Mesenchymal stem cell (in vitro differentiated cells and primary cell): Measurements from ENCODE around the gene FAAH.
A peak's percentile ranks its signal among the peaks of the same experiment; 100 is the strongest.

Experiments used
- DNase-seq: peaks from one replicate; pipeline ENCODE4 v3.0.0-alpha.2; 2013
- H2AFZ ChIP-seq: one replicate; pipeline ENCODE4 v1.6.1; 2013; ENCODE audit warnings: low read depth, mild to moderate bottlenecking, control low read depth, inconsistent platforms, low read length, moderate library complexity
- H2AK5ac ChIP-seq: 2 replicates; pipeline ENCODE4 v1.6.1; 2013; ENCODE audit warnings: low read length, moderate library complexity, mild to moderate bottlenecking, inconsistent platforms; ENCODE audit not compliant: severe bottlenecking
- H2BK120ac ChIP-seq: one replicate; pipeline ENCODE4 v1.6.1; 2013; ENCODE audit warnings: low read depth, mild to moderate bottlenecking, inconsistent platforms, low read length, moderate library complexity
- H2BK12ac ChIP-seq, 2 experiments: one replicate each; pipeline ENCODE4 v1.6.1; 2013; ENCODE audit warnings: inconsistent platforms in 2 of 2, low read length in 2 of 2, mild to moderate bottlenecking in 2 of 2, moderate library complexity in 2 of 2, control low read depth in 1 of 2
- H2BK15ac ChIP-seq: one replicate; pipeline ENCODE4 v1.6.1; 2013; ENCODE audit warnings: mild to moderate bottlenecking, low read depth, inconsistent platforms; ENCODE audit not compliant: poor library complexity, severe bottlenecking
- H2BK5ac ChIP-seq: 2 replicates; pipeline ENCODE4 v1.6.1; 2013; ENCODE audit warnings: low read depth, mild to moderate bottlenecking, low read length, control low read depth, inconsistent platforms; ENCODE audit not compliant: poor library complexity, severe bottlenecking
- H3K14ac ChIP-seq, 2 experiments: one replicate each; pipeline ENCODE4 v1.6.1; 2013; ENCODE audit warnings: inconsistent platforms in 2 of 2, low read length in 2 of 2, control low read depth in 1 of 2, mild to moderate bottlenecking in 1 of 2, moderate library complexity in 1 of 2
- H3K18ac ChIP-seq, 2 experiments: one replicate each; pipeline ENCODE4 v1.6.1; 2013; ENCODE audit warnings: inconsistent platforms in 2 of 2, low read length in 2 of 2, control low read depth in 1 of 2, low read depth in 1 of 2, mild to moderate bottlenecking in 1 of 2
- H3K23ac ChIP-seq, 2 experiments: one replicate each; pipeline ENCODE4 v1.6.1; 2013; ENCODE audit warnings: inconsistent platforms in 2 of 2, low read length in 2 of 2, mild to moderate bottlenecking in 2 of 2, moderate library complexity in 2 of 2, control low read depth in 1 of 2
- H3K27ac ChIP-seq: 2 replicates; pipeline ENCODE4 v1.5.1; 2013; ENCODE audit warnings: mild to moderate bottlenecking, moderate library complexity, low read length, control low read depth, inconsistent platforms; ENCODE audit not compliant: poor library complexity, severe bottlenecking
- H3K27me3 ChIP-seq, 2 experiments: 2 replicates each; pipeline versions ENCODE4 v1.6.1 to v1.7.0; 2013; ENCODE audit warnings: low read length in 2 of 2, mild to moderate bottlenecking in 2 of 2, moderate library complexity in 2 of 2, control low read depth in 1 of 2, inconsistent platforms in 1 of 2; ENCODE audit not compliant: control insufficient read depth in 1 of 2, insufficient read depth in 1 of 2
- H3K36me3 ChIP-seq, 2 experiments: 2 replicates each; pipeline versions ENCODE4 v1.6.1 to v1.7.0; 2013; ENCODE audit warnings: low read length in 2 of 2, control low read depth in 1 of 2, inconsistent platforms in 1 of 2, low read depth in 1 of 2, mild to moderate bottlenecking in 1 of 2; ENCODE audit not compliant: insufficient read depth in 2 of 2, control insufficient read depth in 1 of 2
- H3K4ac ChIP-seq, 2 experiments: one replicate each; pipeline ENCODE4 v1.6.1; 2013; ENCODE audit warnings: inconsistent platforms in 2 of 2, low read length in 2 of 2, mild to moderate bottlenecking in 2 of 2, moderate library complexity in 2 of 2, control low read depth in 1 of 2, low read depth in 1 of 2
- H3K4me1 ChIP-seq: 2 replicates; pipeline ENCODE4 v1.6.1; 2013; ENCODE audit warnings: low read depth, low read length, control low read depth; ENCODE audit not compliant: control insufficient read depth, insufficient read depth
- H3K4me2 ChIP-seq: 2 replicates; pipeline ENCODE4 v1.6.1; 2013; ENCODE audit warnings: low read length, mild to moderate bottlenecking, inconsistent platforms; ENCODE audit not compliant: poor library complexity, severe bottlenecking
- H3K4me3 ChIP-seq, 2 experiments: 2 replicates each; pipeline versions ENCODE4 v1.5.1 to v1.7.0; 2013; ENCODE audit warnings: low read length in 2 of 2, mild to moderate bottlenecking in 2 of 2, control low read depth in 1 of 2, low read depth in 1 of 2; ENCODE audit not compliant: insufficient read depth in 1 of 2
- H3K79me1 ChIP-seq: replicated peaks from 2 replicates; pipeline ENCODE4 v1.6.1; 2013; ENCODE audit warnings: mild to moderate bottlenecking, control low read depth, low read length, inconsistent platforms; ENCODE audit not compliant: poor library complexity, severe bottlenecking
- H3K9ac ChIP-seq: 2 replicates; pipeline ENCODE4 v1.7.0; 2013; ENCODE audit warnings: mild to moderate bottlenecking, low read length, moderate library complexity
- H3K9me3 ChIP-seq: 2 replicates; pipeline ENCODE4 v1.7.0; 2013; ENCODE audit warnings: mild to moderate bottlenecking, low read length; ENCODE audit not compliant: control insufficient read depth
- H4K8ac ChIP-seq: one replicate; pipeline ENCODE4 v1.6.1; 2013; ENCODE audit warnings: inconsistent platforms, mild to moderate bottlenecking, low read length, moderate library complexity
- H4K91ac ChIP-seq: one replicate; pipeline ENCODE4 v1.6.1; 2013; ENCODE audit warnings: mild to moderate bottlenecking, low read length, inconsistent platforms
- WGBS: methylation state at CpG from one replicate; pipeline ENCODE4 v1.1.7; 2013; ENCODE audit warnings: mixed read lengths; 5-methylcytosine and 5-hydroxymethylcytosine counted together

Gene FAAH

GRCh38 chr1:46421739-46422138, 27.6 kb downstream of the FAAH start:
- no peak for DNase-seq
- H3K79me1 ChIP-seq, result no peaks in the 10 kb centered on the region
- H3K36me3 ChIP-seq, result no peaks in the 10 kb centered on the region
- H3K14ac ChIP-seq, result no peak overlapping the region
- WGBS, result 54% methylated on average over 3 of the region's 5 CpGs
- H2BK12ac ChIP-seq, result no peak overlapping the region
- H2BK5ac ChIP-seq, result no peak overlapping the region
- H2AK5ac ChIP-seq, result no peak overlapping the region
- no peak overlapping the region for H3K4me3 ChIP-seq
- H3K9me3 ChIP-seq, result no peaks in the 10 kb centered on the region
- no peak overlapping the region for H3K18ac ChIP-seq
- H2BK15ac ChIP-seq, result no peak overlapping the region
- H2BK120ac ChIP-seq, result no peak overlapping the region
- H3K27me3 ChIP-seq, result peaks cover 63 to 71% of the 10 kb centered on the region in 2 experiments
- no peak overlapping the region for H4K8ac ChIP-seq
- no peak overlapping the region for H3K4ac ChIP-seq
- H3K23ac ChIP-seq, result no peak overlapping the region
- H3K9ac ChIP-seq, result no peak overlapping the region
- H3K27ac ChIP-seq, result no peak overlapping the region
- no peak overlapping the region for H3K4me2 ChIP-seq
- no peaks in the 10 kb centered on the region for H3K4me1 ChIP-seq
- no peak overlapping the region for H4K91ac ChIP-seq
- no peak overlapping the region for H2AFZ ChIP-seq

GRCh38 chr1:46422261-46422871, 28.2 kb downstream of the FAAH start:
- H3K9me3 ChIP-seq, result no peaks in the 10 kb centered on the region
- H3K23ac ChIP-seq, result no peak overlapping the region
- no peak for DNase-seq
- H3K4ac ChIP-seq, result no peak overlapping the region
- H3K79me1 ChIP-seq, result no peaks in the 10 kb centered on the region
- no peaks in the 10 kb centered on the region for H3K4me1 ChIP-seq
- WGBS, result 89% methylated on average over 9 of the region's 9 CpGs
- no peak overlapping the region for H2AK5ac ChIP-seq
- no peak overlapping the region for H3K9ac ChIP-seq
- no peak overlapping the region for H3K4me2 ChIP-seq
- H2BK12ac ChIP-seq, result no peak overlapping the region
- no peak overlapping the region for H4K91ac ChIP-seq
- H3K4me3 ChIP-seq, result no peak overlapping the region
- peaks cover 63 to 71% of the 10 kb centered on the region in 2 experiments for H3K27me3 ChIP-seq
- H2AFZ ChIP-seq, result no peak overlapping the region
- H4K8ac ChIP-seq, result no peak overlapping the region
- H3K36me3 ChIP-seq, result no peaks in the 10 kb centered on the region
- no peak overlapping the region for H3K14ac ChIP-seq
- H3K27ac ChIP-seq, result no peak overlapping the region
- no peak overlapping the region for H3K18ac ChIP-seq
- no peak overlapping the region for H2BK5ac ChIP-seq
- H2BK15ac ChIP-seq, result no peak overlapping the region
- no peak overlapping the region for H2BK120ac ChIP-seq

DNA sequence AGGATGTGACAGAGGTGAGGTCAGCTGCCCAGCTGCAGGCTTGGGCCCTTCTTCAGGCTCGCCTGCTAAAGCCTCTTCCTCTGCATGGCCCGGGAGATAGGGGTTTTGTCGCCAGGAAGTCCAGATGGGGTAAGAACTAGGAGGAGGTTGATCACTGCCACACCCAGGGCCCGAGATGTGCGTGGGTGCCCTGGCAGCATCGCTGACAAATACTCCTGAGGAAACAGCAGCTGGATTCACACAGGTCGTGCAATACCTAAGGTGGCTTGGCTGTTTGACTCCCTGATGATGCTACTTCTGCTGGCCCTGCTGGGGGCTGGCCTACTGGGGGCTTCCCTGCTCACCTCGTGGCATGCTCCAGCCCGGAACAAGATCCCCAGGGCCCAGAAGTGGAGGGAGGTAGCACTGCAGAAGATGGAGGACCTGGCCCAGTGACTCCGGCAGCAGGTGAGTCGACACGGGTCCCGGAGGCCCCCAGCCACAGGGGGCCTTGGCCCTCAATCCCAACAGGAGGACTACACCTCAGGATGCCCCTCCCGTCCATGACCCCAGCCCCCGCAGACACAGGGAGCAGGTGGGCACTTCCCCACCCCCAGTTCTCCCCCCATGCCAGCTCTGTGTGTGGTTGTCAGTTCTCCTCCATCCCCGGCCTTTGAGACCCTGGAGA, 29.6 kb downstream of the FAAH start:
- no peaks in the 10 kb centered on the region for H3K79me1 ChIP-seq
- no peak overlapping the region for H2AFZ ChIP-seq
- no peak overlapping the region for H2BK5ac ChIP-seq
- no peaks in the 10 kb centered on the region for H3K9me3 ChIP-seq
- no peak overlapping the region for H3K23ac ChIP-seq
- no peak overlapping the region for H2BK12ac ChIP-seq
- no peaks in the 10 kb centered on the region for H3K36me3 ChIP-seq
- H3K9ac ChIP-seq, result no peak overlapping the region
- no peak overlapping the region for H4K8ac ChIP-seq
- H2BK120ac ChIP-seq, result no peak overlapping the region
- H3K27me3 ChIP-seq, result peaks cover 60 to 71% of the 10 kb centered on the region in 2 experiments
- H3K4ac ChIP-seq, result no peak overlapping the region
- H2AK5ac ChIP-seq, result no peak overlapping the region
- H3K18ac ChIP-seq, result no peak overlapping the region
- no peak overlapping the region for H4K91ac ChIP-seq
- WGBS, result 81% methylated on average over 16 of the region's 16 CpGs
- H3K4me2 ChIP-seq, result no peak overlapping the region
- no peak for DNase-seq
- H3K14ac ChIP-seq, result no peak overlapping the region
- no peak overlapping the region for H3K4me3 ChIP-seq
- H3K4me1 ChIP-seq, result no peaks in the 10 kb centered on the region
- no peak overlapping the region for H3K27ac ChIP-seq
- H2BK15ac ChIP-seq, result no peak overlapping the region

- Histone ChIP-seq H3K27ac (no peak overlapping the region), H3K18ac (no peak overlapping the region), H3K4ac (no peak overlapping the region), H3K79me1 (no peaks in the 10 kb centered on the region), H2BK15ac (no peak overlapping the region), H3K23ac (no peak overlapping the region), H3K9me3 (no peaks in the 10 kb centered on the region), H2AFZ (no peak overlapping the region), H3K36me3 (no peaks in the 10 kb centered on the region), H2BK5ac (no peak overlapping the region), H2BK120ac (no peak overlapping the region), H3K9ac (no peak overlapping the region), H3K4me3 (no peak overlapping the region), H3K4me2 (no peak overlapping the region), H2AK5ac (no peak overlapping the region), H4K8ac (no peak overlapping the region), H4K91ac (no peak overlapping the region), H3K4me1 (no peaks in the 10 kb centered on the region), H3K27me3 (peaks cover 59 to 77% of the 10 kb centered on the region in 2 experiments), H2BK12ac (no peak overlapping the region), H3K14ac (peak overlapping the region in 1 of 2 experiments; percentile 44)
- 68% methylated on average over 4 of the region's 4 CpGs for WGBS
- DNase-seq, result no peak
Measured at GRCh38 chr1:46424730-46425129, 30.6 kb downstream of the FAAH start.
